CD4-positive, CD25-positive, alpha-beta regulatory T cell (primary cell): Measurements from ENCODE around the gene C17orf100. TPM values are rescaled to one million over a fixed set of nuclear protein-coding genes. Genes with fewer than 3 reads are reported as not detected.

ENCODE experiments used
- ATAC-seq, 2 donors: fragments of 150-1000 bp; cut with Tn5 transposase; one replicate each; pipeline ENCODE4 v1.10.0; 2021; ENCODE audit warnings: low read depth in 2 of 2, moderate number of reproducible peaks in 2 of 2, moderate library complexity in 1 of 2
- DNase-seq, 3 donors: peaks; one replicate each; pipeline versions ENCODE4 v3.0.0 to v3.0.0-alpha.2; 2012 to 2022; ENCODE audit warnings: mixed read lengths in 1 of 3
- H3K27ac ChIP-seq: one replicate; pipeline ENCODE4 v1.7.0; 2013; ENCODE audit warnings: mild to moderate bottlenecking, low read length; ENCODE audit not compliant: insufficient read depth, poor library complexity, severe bottlenecking
- H3K27me3 ChIP-seq: one replicate; pipeline ENCODE4 v1.7.0; 2013; ENCODE audit warnings: low read length; ENCODE audit not compliant: control insufficient read depth, insufficient read depth
- H3K36me3 ChIP-seq: one replicate; pipeline ENCODE4 v1.7.0; 2013; ENCODE audit warnings: mild to moderate bottlenecking, low read length, moderate library complexity; ENCODE audit not compliant: control insufficient read depth, insufficient read depth
- H3K4me1 ChIP-seq: 2 replicates; pipeline ENCODE4 v1.7.0; 2013; ENCODE audit warnings: mild to moderate bottlenecking, low read length; ENCODE audit not compliant: insufficient read depth, control insufficient read depth, poor library complexity, severe bottlenecking
- H3K4me3 ChIP-seq: one replicate; pipeline ENCODE4 v1.7.0; 2013; ENCODE audit warnings: low read depth, mild to moderate bottlenecking, low read length, moderate library complexity
- H3K9me3 ChIP-seq, 2 experiments: 1 replicate in 1 of 2; 2 replicates in 1 of 2; pipeline ENCODE4 v1.7.0; 2013; ENCODE audit warnings: low read length in 2 of 2, mild to moderate bottlenecking in 1 of 2, moderate library complexity in 1 of 2; ENCODE audit not compliant: control insufficient read depth in 2 of 2
- H3K27ac Mint-ChIP-seq, 3 donors: one replicate each; pipeline ENCODE4 v1.8.0; 2020 to 2022; ENCODE audit warnings: mild to moderate bottlenecking in 3 of 3, mixed read lengths in 3 of 3, moderate library complexity in 2 of 3
- H3K27me3 Mint-ChIP-seq: one replicate; pipeline ENCODE4 v1.8.0; 2022; ENCODE audit warnings: mild to moderate bottlenecking, mixed read lengths
- H3K36me3 Mint-ChIP-seq: one replicate; pipeline ENCODE4 v1.8.0; 2020; ENCODE audit warnings: mixed read lengths
- H3K4me1 Mint-ChIP-seq, 4 donors: one replicate each; pipeline ENCODE4 v1.8.0; 2020 to 2022; ENCODE audit warnings: mixed read lengths in 4 of 4, mild to moderate bottlenecking in 1 of 4
- H3K4me3 Mint-ChIP-seq, 4 donors: one replicate each; pipeline ENCODE4 v1.8.0; 2020 to 2022; ENCODE audit warnings: mild to moderate bottlenecking in 4 of 4, mixed read lengths in 4 of 4, moderate library complexity in 3 of 4
- H3K9me3 Mint-ChIP-seq, 7 donors: one replicate each; pipeline ENCODE4 v1.8.0; 2020 to 2022; ENCODE audit warnings: mixed read lengths in 7 of 7, mild to moderate bottlenecking in 3 of 7, moderate library complexity in 2 of 7
- polyA plus RNA-seq, 4 donors: library from polyadenylated mRNA; unstranded; fragments of 300-500 nt; fragmentation: Illumina TruSeq; gene quantifications; one replicate each; pipeline ENCODE4 v1.2.3, GENCODE V29; 2021
- total RNA-seq: library from RNA; stranded (reverse); gene quantifications from one replicate; pipeline ENCODE4 v1.2.3, GENCODE V29; 2022

C17orf100 gene
- total and polyA plus RNA-seq, 5 donors from 2014 or later = 1.5 to 7.1 (median 5.6) TPM

DNA sequence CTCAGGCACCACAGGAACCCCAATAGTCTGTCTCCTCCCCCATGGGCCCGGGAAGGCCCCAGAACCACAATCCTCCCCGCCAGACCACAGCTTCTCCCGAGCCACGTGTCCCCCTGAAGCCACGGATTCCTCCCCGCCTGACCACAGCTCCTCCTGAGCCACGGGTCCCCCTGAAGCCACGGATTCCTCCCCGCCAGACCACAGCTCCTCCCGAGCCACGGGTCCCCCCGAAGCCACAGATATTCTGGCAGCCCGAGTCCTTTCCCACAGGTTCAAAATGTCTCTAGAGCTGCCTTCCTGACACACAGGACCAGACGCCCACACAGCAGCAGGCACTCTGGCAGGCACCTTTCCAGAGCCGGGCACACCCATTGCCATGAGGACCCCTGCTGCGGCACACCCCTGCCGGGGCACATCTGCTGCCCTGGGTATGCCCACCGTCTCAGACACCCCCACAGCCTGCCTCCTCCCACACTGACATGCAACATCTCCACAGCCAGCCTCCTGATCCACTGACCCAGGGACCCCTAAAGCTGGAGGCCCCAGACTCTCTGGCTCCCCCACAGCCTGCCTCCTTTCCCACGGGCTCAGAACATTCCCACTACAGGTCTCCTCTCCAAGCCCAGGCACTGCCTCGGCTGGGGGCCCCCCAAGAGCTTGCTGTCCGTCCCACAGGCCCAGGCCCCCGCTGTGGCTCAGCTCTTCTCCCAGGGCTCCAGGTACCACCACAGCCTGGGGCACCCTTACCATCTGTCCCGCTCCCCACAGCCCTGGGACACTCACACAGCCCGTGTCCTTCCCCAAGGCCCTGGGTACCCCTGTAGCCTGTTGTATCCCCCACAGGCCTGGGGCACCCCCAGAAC, 13.3 kb upstream of the C17orf100 start:
- ATAC-seq (no peak), DNase-seq (no peak)
- H3K9me3 ChIP-seq = no peaks in the 10 kb centered on the region
- H3K4me3 ChIP-seq = no peak overlapping the region
- peaks cover 9% of the 10 kb centered on the region for H3K36me3 ChIP-seq
- Mint-ChIP-seq H3K9me3 (no peaks in the 10 kb centered on the region), H3K27me3 (peaks cover 8% of the 10 kb centered on the region), H3K4me1 (peaks cover 17 to 56% (median 36%) of the 10 kb centered on the region in 4 donors), H3K4me3 (peak overlapping the region; percentile 21 to 98 (median 94)), H3K36me3 (peaks cover 15% of the 10 kb centered on the region), H3K27ac (peak overlapping the region; percentile 14 to 87 (median 60))
- H3K27ac ChIP-seq = no peak overlapping the region
- H3K4me1 ChIP-seq = peaks cover 35% of the 10 kb centered on the region
- no peaks in the 10 kb centered on the region for H3K27me3 ChIP-seq

DNA sequence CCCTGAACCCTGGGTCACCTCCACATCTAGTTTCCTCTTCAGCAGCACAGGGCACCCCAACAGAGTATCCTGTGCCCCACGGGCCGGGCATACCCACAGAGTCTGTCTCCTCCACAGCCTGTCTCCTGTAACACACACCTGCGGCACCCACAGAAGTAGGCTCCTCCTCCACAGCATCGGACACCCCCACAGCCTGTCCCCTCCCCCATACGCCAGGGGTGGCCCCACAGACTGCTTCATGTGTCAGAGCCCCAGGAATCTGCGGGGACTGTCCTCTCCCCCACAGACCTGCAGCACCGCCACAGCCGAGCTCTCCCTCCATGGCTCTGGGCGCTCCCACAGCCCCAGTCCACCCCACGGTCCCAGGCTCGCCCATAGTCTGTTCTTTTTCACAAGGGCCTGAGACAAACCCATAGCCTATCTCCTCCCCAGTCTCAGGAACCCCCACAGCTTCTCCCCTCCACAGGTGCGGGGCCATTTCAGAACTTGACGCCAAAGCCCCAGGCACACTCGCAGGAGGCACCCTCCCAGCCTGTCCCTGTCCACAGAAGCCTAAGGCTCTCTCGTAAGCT, 12.5 kb upstream of the C17orf100 start:
- Mint-ChIP-seq H3K4me3 (peak overlapping the region; percentile 93 to 98 (median 95)), H3K9me3 (no peaks in the 10 kb centered on the region), H3K36me3 (peaks cover 9% of the 10 kb centered on the region), H3K4me1 (peaks cover 22 to 61% (median 40%) of the 10 kb centered on the region in 4 donors), H3K27me3 (peaks cover 8% of the 10 kb centered on the region), H3K27ac (peak overlapping the region; percentile 48 to 98 (median 87))
- Histone ChIP-seq H3K4me3 (no peak overlapping the region), H3K36me3 (peaks cover 11% of the 10 kb centered on the region), H3K27ac (no peak overlapping the region), H3K4me1 (peaks cover 35% of the 10 kb centered on the region), H3K9me3 (no peaks in the 10 kb centered on the region), H3K27me3 (no peaks in the 10 kb centered on the region)
- ATAC-seq (no peak), DNase-seq (peak in 1 of 3 donors; percentile 5)

DNA sequence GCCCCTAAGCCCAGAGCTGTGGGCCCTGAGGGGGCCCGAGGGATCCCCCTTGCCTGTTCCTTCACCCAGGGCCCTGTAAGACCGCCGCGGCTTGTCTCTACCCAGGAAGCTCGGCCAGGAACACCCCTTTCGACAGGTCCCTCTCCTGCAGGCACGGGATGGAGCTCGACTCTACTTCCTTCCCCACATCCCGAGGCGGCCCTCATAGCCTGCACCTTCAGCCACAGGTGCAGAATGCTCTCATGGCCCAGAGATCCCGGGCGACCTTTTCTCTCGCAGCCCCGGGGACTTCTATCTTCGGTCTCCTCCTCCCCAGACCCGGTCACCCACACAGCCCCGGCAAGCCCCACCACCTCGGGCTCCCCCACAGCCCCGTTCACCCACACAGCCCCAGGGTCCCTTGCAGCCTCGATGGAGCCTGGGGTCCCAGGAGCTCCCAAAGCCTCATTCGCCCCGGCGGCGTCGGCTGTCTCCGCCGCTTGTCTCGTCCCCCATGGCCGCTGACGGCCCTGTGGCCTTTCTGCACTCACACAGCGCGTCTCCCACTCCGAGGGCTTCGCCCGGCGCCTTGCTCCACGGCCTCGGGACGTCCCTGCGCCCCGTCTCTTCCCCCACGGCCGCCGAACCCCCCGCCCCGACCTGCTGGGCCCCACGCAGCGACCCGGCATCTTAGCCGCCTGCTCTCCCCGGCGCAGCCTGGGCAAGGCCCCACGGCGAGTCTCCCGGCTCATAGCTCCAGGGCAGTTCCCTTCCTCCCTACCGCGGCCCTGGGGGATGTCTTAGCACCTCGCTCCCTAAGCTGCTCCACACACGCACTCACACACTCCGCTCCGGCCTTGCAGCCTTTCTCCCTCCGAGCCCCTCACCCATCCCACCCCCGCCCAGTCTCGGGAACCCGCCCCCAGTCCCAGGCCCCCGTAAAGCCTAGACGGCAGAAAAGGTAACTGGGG, 11.7 kb upstream of the C17orf100 start:
- Histone ChIP-seq H3K36me3 (peaks cover 13% of the 10 kb centered on the region), H3K9me3 (no peaks in the 10 kb centered on the region), H3K4me3 (peak overlapping the region; percentile 92), H3K4me1 (peaks cover 35% of the 10 kb centered on the region), H3K27ac (peak overlapping the region; percentile 83), H3K27me3 (no peaks in the 10 kb centered on the region)
- peak overlapping the region in 2 of 3 donors; percentile 87 to 98 for H3K27ac Mint-ChIP-seq
- peak overlapping the region; percentile 93 to 98 (median 95) for H3K4me3 Mint-ChIP-seq
- peaks cover 10% of the 10 kb centered on the region for H3K36me3 Mint-ChIP-seq
- peak in 1 of 2 donors; percentile 10 for ATAC-seq
- H3K4me1 Mint-ChIP-seq = peaks cover 24 to 63% (median 43%) of the 10 kb centered on the region in 4 donors
- H3K27me3 Mint-ChIP-seq = peaks cover 8% of the 10 kb centered on the region
- DNase-seq = peak in 2 of 3 donors; percentile 26 to 50
- H3K9me3 Mint-ChIP-seq = no peaks in the 10 kb centered on the region

DNA sequence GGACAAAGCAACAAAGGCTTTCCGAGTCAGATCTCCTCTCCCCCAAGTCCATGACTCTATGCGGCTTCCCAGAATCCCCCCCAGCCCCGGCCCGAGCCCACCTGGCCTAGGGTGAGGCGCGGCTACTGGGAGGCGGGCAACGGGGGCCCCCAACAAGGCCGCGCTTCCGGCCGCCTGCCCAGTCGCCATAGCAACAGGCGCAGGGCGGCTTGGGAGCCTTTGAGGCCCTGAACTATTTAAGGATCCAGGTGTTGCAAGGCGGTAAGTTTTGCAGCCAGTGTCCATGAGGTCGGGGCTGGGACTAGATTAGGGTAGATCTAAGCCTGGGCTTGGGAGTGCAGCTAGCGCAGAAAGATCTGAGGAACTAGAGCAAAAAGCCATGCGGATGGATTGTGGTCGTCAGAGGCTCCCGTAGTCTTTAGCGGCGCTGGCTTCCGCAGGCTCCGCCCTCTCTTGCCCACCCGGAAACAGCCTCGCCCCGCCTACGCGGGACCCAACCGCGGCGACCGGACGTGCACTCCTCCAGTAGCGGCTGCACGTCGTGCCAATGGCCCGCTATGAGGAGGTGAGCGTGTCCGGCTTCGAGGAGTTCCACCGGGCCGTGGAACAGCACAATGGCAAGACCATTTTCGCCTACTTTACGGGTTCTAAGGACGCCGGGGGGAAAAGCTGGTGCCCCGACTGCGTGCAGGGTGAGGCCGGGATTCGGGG, 10.9 kb upstream of the C17orf100 start, which contains the start of the genes KIAA0753 and TXNDC17:
KIAA0753 (minus strand) TSS at position 176 of the 711 bp plus-strand sequence. CDS start 5,608 bp downstream, outside the sequence.
TXNDC17 (plus strand) TSS at position 525 of the 711 bp plus-strand sequence; CDS start at position 548, 23 bp downstream.
- peak; percentile 94 for ATAC-seq
- peaks cover 26 to 66% (median 48%) of the 10 kb centered on the region in 4 donors for H3K4me1 Mint-ChIP-seq
- H3K36me3 Mint-ChIP-seq = peaks cover 15% of the 10 kb centered on the region
- H3K27ac ChIP-seq = peak within 1 kb of the TSS; percentile 83
- H3K4me3 Mint-ChIP-seq = peak within 1 kb of the TSS; percentile 93 to 98 (median 95)
- H3K36me3 ChIP-seq = peaks cover 19% of the 10 kb centered on the region
- peaks cover 35% of the 10 kb centered on the region for H3K4me1 ChIP-seq
- H3K9me3 ChIP-seq = no peaks in the 10 kb centered on the region
- no peaks in the 10 kb centered on the region for H3K9me3 Mint-ChIP-seq
- peaks cover 8% of the 10 kb centered on the region for H3K27me3 Mint-ChIP-seq
- DNase-seq = peak; percentile 83 to 95 (median 90)
- no peaks in the 10 kb centered on the region for H3K27me3 ChIP-seq
- peak within 1 kb of the TSS; percentile 92 for H3K4me3 ChIP-seq
- peak within 1 kb of the TSS; percentile 98 for H3K27ac Mint-ChIP-seq

DNA sequence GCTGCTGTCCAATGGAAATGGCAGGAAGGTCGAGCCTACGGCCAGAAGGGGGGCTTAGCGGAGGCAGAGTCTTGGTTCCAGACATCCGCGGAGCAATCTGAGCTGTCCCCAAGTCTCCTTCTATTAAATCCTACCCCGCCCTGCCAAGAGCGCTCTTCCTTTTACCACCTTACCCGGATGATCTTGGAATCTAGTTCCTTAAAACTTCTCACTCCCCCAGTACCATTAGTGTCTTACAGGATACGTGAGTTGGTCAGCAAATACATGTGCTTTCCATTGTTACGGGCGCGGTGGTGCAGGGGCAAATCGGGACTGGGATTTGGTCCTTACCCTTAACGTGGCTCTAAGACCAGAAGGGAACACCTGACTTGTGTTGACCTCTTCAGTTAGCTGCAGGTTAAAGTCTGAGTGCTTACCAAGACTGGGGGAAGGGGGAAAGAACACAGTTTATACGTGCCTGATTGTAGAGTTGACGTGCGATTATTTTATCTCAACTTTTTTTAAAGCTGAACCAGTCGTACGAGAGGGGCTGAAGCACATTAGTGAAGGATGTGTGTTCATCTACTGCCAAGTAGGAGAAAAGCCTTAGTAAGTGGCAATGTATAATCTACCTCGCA, 10.2 kb upstream of the C17orf100 start:
- Mint-ChIP-seq H3K4me1 (peaks cover 30 to 71% (median 48%) of the 10 kb centered on the region in 4 donors), H3K9me3 (no peaks in the 10 kb centered on the region), H3K36me3 (peaks cover 15% of the 10 kb centered on the region), H3K4me3 (peak overlapping the region; percentile 93 to 98 (median 95)), H3K27ac (peak overlapping the region; percentile 98), H3K27me3 (peaks cover 8% of the 10 kb centered on the region)
- H3K4me1 ChIP-seq = peaks cover 35% of the 10 kb centered on the region
- H3K9me3 ChIP-seq = no peaks in the 10 kb centered on the region
- H3K4me3 ChIP-seq = peak overlapping the region; percentile 92
- no peaks in the 10 kb centered on the region for H3K27me3 ChIP-seq
- DNase-seq = peak in 1 of 3 donors; percentile 37
- H3K27ac ChIP-seq = peak overlapping the region; percentile 83
- ATAC-seq = no peak
- peaks cover 21% of the 10 kb centered on the region for H3K36me3 ChIP-seq

DNA sequence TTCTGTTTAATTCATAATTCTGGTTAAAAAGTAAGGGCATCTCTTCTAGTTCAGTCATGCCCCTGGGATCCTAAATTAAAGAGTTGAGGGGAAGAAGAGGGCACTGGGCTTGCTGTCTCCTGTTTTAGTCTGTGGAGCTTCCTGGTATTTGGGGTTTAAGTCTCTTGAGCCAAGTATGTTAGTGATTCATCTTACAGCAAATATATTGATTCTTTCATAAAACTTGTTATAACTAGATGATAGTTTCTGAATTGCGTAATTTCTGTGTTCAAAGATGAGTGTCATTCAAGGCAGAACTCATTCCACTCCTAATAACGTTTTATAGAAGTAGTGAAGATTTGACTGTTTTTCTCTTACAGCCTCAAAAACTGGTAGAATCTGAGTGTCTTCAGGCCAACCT, 9.0 kb upstream of the C17orf100 start:
- peak overlapping the region; percentile 83 for H3K27ac ChIP-seq
- H3K27ac Mint-ChIP-seq = peak overlapping the region; percentile 26 to 98 (median 34)

More for the DNA sequence above, 9.0 kb upstream of the C17orf100 start:
- Histone ChIP-seq H3K9me3 (no peaks in the 10 kb centered on the region), H3K27me3 (no peaks in the 10 kb centered on the region), H3K4me1 (peaks cover 35% of the 10 kb centered on the region), H3K4me3 (peak overlapping the region; percentile 92), H3K36me3 (peaks cover 25% of the 10 kb centered on the region)
- ATAC-seq = no peak
- peaks cover 8% of the 10 kb centered on the region for H3K27me3 Mint-ChIP-seq
- peak overlapping the region; percentile 68 to 98 (median 85) for H3K4me3 Mint-ChIP-seq
- no peak for DNase-seq
- H3K36me3 Mint-ChIP-seq = peaks cover 21% of the 10 kb centered on the region
- no peaks in the 10 kb centered on the region for H3K9me3 Mint-ChIP-seq
- H3K4me1 Mint-ChIP-seq = peaks cover 34 to 74% (median 50%) of the 10 kb centered on the region in 4 donors
